ENCODE data around the gene PSRC1.

Gene PSRC1

DNA sequence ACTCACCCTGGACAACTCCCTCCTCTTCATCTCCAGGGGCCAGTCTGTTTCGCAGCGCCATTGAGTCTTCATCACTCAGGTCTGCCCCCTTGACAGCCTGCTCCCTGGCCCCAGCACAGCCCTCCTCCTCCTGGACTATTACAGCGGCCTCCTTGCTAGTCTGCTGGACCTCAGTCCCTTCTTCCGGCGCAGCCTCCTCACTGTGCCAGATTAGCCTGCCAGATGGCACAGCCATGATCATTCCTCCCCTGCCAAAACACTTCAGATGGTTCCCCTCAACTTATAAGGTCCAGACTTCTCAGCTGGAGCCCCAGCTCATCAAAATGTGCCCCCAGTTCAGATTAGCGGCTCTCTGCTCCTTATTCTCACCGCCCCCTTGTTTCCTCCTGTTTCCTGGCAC, 40.6 kb downstream of the PSRC1 start:
- DNase-seq = no peak

DNA sequence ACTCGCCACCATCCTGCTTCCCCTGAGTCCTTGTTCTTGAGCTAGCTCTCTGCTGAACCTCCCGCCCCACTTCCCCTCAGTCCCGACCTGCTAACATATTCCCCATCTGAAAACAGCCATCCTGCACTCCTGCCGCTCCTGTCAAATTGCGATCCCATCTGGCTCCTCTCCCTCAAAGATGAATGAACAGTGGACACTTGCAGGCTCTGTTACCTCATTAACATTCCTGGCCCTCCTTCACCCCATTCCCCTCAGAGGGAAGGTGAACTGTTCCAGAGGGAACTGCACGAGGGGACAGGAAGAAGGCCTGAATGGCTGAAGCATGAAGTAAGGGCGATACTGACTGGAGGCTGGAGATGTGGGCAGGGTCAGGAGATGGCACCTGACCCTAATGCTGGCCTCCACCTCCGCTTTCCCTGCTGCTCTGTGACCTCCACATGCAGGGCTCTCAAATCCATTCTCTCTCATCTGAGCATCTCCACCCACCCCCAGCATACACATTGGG, 41.1 kb downstream of the PSRC1 start:
- no peak for DNase-seq

DNA sequence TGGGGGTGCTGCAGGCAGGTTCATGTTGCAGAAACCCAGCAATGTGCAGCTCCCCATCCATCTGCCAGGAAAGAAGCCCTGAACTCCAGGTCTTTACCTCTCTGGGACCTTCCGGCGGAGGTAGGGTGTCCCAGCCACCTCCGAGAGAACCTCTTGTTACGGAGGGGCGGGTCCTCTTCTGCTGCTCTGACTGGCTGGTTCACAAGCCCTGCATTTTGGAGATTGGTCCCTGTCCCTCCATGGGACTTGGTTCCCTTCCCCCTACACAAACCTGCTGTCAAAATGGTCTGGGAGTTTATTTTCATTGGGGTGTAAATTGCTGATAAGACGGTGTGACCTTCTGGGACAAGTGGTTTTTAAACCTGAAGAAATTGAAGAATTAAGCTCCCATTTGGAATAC, 41.6 kb downstream of the PSRC1 start:
- no peak for DNase-seq

DNA sequence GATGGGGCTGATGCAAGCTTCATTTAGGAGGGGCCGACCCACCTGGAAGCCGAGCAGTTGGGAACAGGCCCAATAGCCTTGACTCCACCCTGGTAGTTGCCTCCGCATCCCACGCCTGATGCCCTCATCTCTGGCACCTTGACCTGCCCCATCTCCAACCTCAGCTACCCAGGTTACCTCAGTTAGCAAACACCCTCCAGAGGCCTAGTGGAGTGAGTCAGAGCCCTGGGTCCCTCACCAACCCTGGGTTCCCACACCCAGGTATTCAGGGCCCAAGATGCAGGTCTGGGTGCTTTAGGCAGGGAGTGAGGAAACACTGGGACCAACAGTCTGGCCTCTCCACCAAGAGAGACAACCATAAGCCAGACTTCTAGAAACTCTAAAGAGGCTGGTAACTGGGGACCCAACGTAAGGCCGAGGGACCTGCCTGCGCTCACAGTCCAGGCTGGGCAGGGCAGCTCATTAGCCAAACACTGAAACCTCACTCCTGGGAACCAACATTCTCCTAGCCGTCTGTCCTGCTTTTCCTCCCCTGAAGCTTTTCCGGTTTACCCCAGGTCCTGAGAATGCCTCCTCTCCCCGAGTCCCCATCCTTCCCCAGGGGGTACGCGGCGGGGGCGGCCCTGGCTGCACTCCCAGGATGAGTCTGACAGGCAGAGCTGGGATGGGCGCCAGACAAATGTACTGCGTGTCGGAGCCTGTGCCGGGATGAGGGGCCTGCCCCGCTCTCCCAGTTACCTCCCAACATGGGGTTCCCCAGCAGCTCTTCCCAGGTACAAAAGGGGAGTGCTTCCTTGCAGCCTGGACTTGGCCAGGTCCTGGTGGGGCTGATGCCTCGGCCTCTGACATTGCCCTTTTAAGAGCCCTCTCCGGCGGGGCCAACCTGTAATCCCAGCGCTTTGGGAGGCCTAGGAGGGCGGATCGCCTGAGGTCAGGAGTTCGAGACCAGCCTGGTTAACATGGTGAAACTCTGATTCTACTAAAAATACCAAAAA, 42.5 kb downstream of the PSRC1 start:
- no peak for DNase-seq

DNA sequence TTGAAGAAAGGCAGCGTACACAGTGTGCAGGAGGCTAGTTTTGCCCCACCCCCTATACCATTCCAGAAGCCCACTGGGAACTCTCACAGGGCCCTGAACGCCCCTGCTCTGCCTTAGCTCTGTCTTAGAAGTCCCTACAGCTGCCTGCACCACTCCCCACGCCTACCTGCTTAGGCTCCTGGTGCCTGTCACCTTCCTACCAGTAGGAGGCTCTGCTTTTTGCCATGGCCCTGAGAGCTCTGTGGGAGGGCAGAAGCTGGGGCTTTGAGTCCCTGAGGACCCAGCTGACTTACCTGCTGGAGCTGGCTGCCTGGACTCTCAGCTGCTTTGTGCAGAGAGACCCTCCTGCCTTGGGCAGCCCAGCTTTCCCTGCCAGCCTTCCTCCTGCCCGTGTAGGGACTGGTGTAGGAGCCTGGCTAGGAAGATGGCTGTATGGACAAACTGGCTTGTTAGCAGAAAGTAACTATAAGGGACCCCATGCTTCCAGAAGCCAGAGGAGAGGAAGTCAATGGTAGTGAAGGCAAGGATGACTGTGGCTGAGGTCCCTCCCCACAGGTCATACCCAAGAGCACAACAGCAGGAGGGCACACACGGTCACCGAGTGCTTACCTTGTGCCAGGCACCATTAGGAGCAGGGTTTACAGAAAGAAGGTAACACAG, 43.4 kb downstream of the PSRC1 start:
- DNase-seq = no peak

DNA sequence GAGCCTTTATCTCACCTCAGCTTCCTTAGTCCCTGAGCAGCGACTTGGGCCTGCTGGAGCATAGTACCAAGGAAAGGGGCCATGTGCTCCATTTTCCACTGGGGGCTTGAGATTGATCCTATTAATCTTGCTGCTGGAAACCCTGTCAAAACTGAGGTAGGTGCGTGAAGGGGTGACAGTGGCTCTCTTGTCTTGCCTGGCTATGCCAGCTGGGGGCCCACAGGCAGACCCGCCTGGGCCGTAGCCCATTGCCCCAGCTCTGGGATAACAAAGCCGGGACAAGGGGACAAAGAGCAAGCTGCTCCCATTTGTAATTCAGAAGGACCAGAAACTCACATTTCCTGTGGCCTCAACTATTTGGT, 43.9 kb downstream of the PSRC1 start:
- DNase-seq = no peak

DNA sequence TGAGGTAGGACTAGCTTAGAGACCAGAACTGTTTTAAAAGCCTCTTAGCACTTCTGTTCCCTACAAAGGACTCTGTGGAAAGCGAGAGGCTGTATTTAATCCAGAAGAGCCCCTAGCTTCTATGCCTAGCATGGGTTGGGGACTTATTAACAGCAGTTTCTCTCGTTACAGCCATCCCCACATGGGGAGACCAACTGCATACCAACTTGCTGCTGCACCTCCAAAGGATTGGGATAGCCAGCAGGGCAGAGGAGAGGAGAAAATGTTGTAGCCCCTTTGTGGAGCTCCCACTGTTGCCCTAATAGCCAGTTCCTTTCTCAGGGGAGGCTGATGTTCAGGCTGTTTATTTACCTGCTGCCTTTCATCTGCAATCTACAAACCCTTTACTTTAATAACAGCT, 44.6 kb downstream of the PSRC1 start:
- no peak for DNase-seq

DNA sequence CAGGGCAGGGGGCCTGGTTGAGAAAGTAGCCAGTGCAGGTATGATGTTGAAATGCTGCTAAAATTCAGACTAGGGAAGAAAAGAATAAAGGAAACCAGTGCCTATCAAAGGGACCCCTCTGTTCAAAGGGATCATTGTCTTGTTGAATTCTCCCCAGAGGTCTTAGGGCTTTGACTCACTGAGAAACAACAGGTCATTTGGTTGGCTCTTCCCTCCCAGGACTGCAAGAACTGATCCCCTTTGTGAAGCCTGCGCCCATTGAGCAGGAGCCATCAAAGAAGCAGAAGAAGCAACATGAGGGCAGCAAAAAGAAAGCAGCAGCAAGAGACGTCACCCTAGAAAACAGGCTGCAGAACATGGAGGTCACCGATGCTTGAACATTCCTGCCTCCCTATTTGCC, 45.4 kb downstream of the PSRC1 start:
- DNase-seq = no peak

DNA sequence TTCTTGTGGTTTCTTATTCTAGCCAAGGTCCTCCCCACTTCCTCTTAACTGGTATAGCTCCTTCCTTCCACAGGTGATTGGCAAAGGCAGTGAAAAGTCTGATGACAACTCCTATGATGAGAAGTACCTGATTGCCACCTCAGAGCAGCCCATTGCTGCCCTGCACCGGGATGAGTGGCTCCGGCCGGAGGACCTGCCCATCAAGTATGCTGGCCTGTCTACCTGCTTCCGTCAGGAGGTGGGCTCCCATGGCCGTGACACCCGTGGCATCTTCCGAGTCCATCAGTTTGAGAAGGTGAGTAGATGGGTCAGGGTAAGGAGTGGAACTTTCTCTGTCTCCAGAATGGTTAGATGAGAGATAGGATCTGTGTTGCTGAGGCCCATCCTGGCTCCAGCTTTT, 47.8 kb downstream of the PSRC1 start:
- no peak for DNase-seq

DNA sequence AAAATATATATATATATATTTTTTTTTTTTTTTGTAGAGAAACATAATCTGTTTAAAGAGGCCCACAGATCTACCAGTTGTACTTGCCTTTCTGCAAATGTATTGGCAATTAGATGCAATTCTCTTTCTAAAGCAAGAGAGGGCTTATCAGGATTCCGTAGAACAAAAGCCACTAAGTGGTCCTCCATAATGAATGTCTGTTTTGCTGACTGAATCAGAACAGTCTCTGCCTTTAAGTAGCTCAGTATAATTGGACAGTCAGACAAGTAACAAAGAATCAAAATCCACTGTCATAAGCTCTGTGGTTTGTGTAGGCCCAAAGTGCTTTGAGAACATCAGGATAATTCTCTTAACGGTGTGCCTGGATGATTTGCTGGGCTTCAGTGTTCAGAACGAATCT, 51.9 kb downstream of the PSRC1 start:
- no peak for DNase-seq
